ENCODE results near the gene BCL7C.

The BCL7C gene

GRCh38 chr16:30858111-30858495 is 35.8 kb downstream of the BCL7C start:
- POLR2A ChIA-PET, result interaction anchor here (2.2 kb wide), 1 partner anchor 17 kb away, joined by 17 read pairs; no protein-coding TSS in a partner anchor
- no peak for DNase-seq (ENCODE audit: extremely low spot score)
- TF ChIP-seq FOXM1 (IDR thresholded peaks at IDR 0.05; ENCODE audit: borderline replicate concordance) (no peak), ELF4 (IDR thresholded peaks at IDR 0.05) (no peak), FOXK2 (IDR thresholded peaks at IDR 0.05) (no peak), LEF1 (IDR thresholded peaks at IDR 0.05; ENCODE audit: borderline replicate concordance) (no peak), ARNT (IDR thresholded peaks at IDR 0.05) (no peak)
- CTCF ChIA-PET, result interaction anchor here (1.3 to 2.5 kb wide), 2 partner anchors 12 to 44 kb away, joined by 5 to 15 read pairs; no protein-coding TSS in a partner anchor

GRCh38 chr16:30853758-30854157 is 40.1 kb downstream of the BCL7C start:
- DNase-seq (ENCODE audit: extremely low spot score), result no peak
- ChIA-PET POLR2A (interaction anchor here (1.7 kb wide), 1 partner anchor 9 kb away, joined by 4 read pairs; no protein-coding TSS in a partner anchor), CTCF (interaction anchor here (2.3 to 3.4 kb wide), 3 partner anchors 9 to 48 kb away, joined by 6 to 22 read pairs (median 7); no protein-coding TSS in a partner anchor)
- TF ChIP-seq LEF1 (IDR thresholded peaks at IDR 0.05; ENCODE audit: borderline replicate concordance) (no peak), CTBP1 (IDR thresholded peaks at IDR 0.05; ENCODE audit: borderline replicate concordance) (no peak), L3MBTL2 (conservative IDR thresholded peaks at IDR 0.05) (no peak), TARDBP (IDR thresholded peaks at IDR 0.05) (no peak), FOXK2 (IDR thresholded peaks at IDR 0.05) (no peak), ARNT (IDR thresholded peaks at IDR 0.05) (no peak), SUZ12 (IDR thresholded peaks at IDR 0.05) (no peak)
- TF ChIP-seq, protein P1, sequence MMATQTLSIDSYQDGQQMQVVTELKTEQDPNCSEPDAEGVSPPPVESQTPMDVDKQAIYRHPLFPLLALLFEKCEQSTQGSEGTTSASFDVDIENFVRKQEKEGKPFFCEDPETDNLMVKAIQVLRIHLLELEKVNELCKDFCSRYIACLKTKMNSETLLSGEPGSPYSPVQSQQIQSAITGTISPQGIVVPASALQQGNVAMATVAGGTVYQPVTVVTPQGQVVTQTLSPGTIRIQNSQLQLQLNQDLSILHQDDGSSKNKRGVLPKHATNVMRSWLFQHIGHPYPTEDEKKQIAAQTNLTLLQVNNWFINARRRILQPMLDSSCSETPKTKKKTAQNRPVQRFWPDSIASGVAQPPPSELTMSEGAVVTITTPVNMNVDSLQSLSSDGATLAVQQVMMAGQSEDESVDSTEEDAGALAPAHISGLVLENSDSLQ (IDR thresholded peaks at IDR 0.05), result no peak

- TF ChIP-seq TARDBP (IDR thresholded peaks at IDR 0.05) (no peak), NFRKB (IDR thresholded peaks at IDR 0.05) (no peak), BHLHE40 (IDR thresholded peaks at IDR 0.05; ENCODE audit: borderline replicate concordance) (no peak), ARNT (IDR thresholded peaks at IDR 0.05) (no peak), ZNF384 (IDR thresholded peaks at IDR 0.05) (no peak), FOXM1 (IDR thresholded peaks at IDR 0.05; ENCODE audit: borderline replicate concordance) (no peak), HDGF (IDR thresholded peaks at IDR 0.05; ENCODE audit: borderline replicate concordance) (no peak), FOXK2 (IDR thresholded peaks at IDR 0.05) (no peak), ELF4 (IDR thresholded peaks at IDR 0.05) (no peak), FOXA1 (IDR thresholded peaks at IDR 0.05) (no peak), LEF1 (IDR thresholded peaks at IDR 0.05; ENCODE audit: borderline replicate concordance) (no peak), SUZ12 (IDR thresholded peaks at IDR 0.05) (no peak)
- TF ChIP-seq, protein P1 (IDR thresholded peaks at IDR 0.05), result no peak
- POLR2A ChIA-PET, result no interaction called here
- CTCF ChIA-PET, result no interaction called here
- no peak for DNase-seq (ENCODE audit: extremely low spot score)
Measured at GRCh38 chr16:30850246-30850645, 43.6 kb downstream of the BCL7C start.

DNA sequence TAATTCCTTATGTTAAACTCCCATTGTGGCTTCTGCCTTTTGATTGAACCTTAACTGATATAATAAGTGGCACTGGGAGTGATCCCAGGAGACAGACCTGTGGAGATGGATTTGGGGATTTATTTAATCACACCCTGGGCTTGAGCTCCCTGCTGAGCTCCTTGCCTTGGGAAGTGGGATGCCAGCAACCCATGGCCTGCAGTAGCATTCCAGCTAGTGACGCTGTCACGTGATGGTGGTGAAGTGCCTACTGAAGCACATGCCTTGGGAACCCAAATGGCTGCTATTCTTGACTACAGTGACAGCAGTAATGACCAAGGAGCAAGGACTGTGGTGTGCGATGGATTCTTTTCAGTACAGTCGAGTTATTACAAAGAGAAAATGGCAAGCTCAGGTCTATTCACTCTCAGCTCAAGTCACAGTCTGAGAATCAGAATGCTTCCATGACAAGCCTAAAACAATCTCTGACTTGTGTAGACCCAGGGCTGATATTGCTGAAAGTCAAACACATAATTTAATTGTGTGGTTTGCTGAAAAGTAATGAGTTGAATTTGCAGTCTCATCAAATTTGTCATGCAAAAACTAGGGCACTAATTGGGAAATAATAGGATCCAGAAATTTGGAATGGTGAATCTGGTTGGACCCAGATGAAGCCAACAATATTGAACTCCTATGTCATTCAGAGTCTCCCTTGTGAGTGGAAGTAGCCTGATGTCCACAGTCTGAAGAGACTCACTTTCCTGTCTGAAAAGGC is 47.1 kb downstream of the BCL7C start:
- TF ChIP-seq CTBP1 (IDR thresholded peaks at IDR 0.05; ENCODE audit: borderline replicate concordance) (no peak), ELF4 (IDR thresholded peaks at IDR 0.05) (no peak), TARDBP (IDR thresholded peaks at IDR 0.05) (no peak), FOXM1 (IDR thresholded peaks at IDR 0.05; ENCODE audit: borderline replicate concordance) (no peak), HDGF (IDR thresholded peaks at IDR 0.05; ENCODE audit: borderline replicate concordance) (no peak), NFRKB (IDR thresholded peaks at IDR 0.05) (no peak), BHLHE40 (IDR thresholded peaks at IDR 0.05; ENCODE audit: borderline replicate concordance) (no peak), FOXK2 (IDR thresholded peaks at IDR 0.05) (no peak), SUZ12 (IDR thresholded peaks at IDR 0.05) (no peak), SP1 (IDR thresholded peaks at IDR 0.05) (no peak), ARNT (IDR thresholded peaks at IDR 0.05) (no peak), ZNF384 (IDR thresholded peaks at IDR 0.05) (no peak)
- TF ChIP-seq, protein P1 (IDR thresholded peaks at IDR 0.05), result no peak
- no peak for DNase-seq (ENCODE audit: extremely low spot score)

DNA sequence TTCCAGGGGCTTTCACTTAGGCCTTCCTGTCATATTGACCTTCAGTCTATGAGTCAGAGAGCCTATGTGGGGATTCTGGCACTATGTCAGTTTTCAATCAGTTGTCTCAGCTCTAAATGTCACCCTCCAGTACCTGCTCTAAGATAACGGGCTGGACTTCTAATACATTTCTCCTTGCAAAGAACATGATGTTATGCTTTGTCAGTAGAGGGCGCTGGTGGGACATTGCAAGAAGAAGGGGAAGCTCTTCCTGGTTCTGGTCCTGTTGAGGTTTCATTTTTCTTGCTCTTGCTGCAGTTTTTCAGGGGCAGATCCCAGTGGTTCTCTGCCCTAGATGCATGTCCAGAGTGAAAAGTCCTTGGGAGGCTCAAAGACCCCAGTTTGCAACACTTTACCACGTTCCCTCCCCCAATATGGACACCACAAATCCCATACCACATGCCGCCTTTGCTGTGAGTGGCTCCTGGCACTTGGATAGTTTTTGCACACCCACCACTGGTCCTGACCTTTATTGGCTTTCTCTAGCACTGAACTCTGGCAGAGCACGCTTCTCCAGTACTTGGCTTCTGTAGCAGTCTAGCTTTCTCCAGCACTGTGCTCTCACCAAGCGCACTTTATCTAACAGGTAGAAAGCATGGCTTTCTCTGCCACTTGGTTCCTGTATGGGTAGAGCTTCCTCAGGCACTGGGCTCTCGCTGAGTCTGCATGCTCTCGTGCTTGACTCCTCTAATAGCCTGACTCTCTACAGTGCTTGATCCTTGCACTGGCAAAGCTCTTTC is 49.0 kb downstream of the BCL7C start:
- ChIA-PET CTCF (interaction anchor here (0.5 to 3.6 kb wide), 37 partner anchors 9 to 943 kb away, joined by 3 to 41 read pairs (median 4); partner anchors contain the start of gene CTF1), POLR2A (interaction anchor here (0.9 to 5.4 kb wide), 20 partner anchors 10 to 146 kb away, joined by 3 to 38 read pairs (median 4); partner anchors contain the start of genes CTF1 and SRCAP)
- no peak for TF ChIP-seq LEF1 (IDR thresholded peaks at IDR 0.05; ENCODE audit: borderline replicate concordance)
- no peak for TF ChIP-seq CTBP1 (IDR thresholded peaks at IDR 0.05; ENCODE audit: borderline replicate concordance)
- no peak for TF ChIP-seq BHLHE40 (IDR thresholded peaks at IDR 0.05; ENCODE audit: borderline replicate concordance)
- no peak for TF ChIP-seq ZNF384 (IDR thresholded peaks at IDR 0.05)
- no peak for TF ChIP-seq L3MBTL2 (conservative IDR thresholded peaks at IDR 0.05)
- TF ChIP-seq FOXA1 (IDR thresholded peaks at IDR 0.05), result no peak
- TF ChIP-seq ARNT (IDR thresholded peaks at IDR 0.05), result no peak
- 0 out of 2 replicates have a peak, but pooled peaks have one; percentile 55 for TF ChIP-seq HDGF (IDR thresholded peaks at IDR 0.05; ENCODE audit: borderline replicate concordance)
- peak; percentile 66 for TF ChIP-seq ELF4 (IDR thresholded peaks at IDR 0.05)
- TF ChIP-seq TARDBP (IDR thresholded peaks at IDR 0.05), result no peak
- TF ChIP-seq, protein P1 (IDR thresholded peaks at IDR 0.05), result no peak
- DNase-seq (ENCODE audit: extremely low spot score), result peak; percentile 93

More for the DNA sequence above, 47.1 kb downstream of the BCL7C start:
- POLR2A ChIA-PET, result interaction anchor here (0.6 to 5.4 kb wide), 5 partner anchors 28 to 390 kb away, joined by 3 to 38 read pairs (median 3); no protein-coding TSS in a partner anchor
- CTCF ChIA-PET, result interaction anchor here (1.2 to 3.6 kb wide), 4 partner anchors 10 to 73 kb away, joined by 3 to 41 read pairs (median 24); no protein-coding TSS in a partner anchor

All from HEK293T (cell line).